Activated T-helper 1 cell treated with anti-CD3 and anti-CD28 coated beads, Interleukin-12 subunit alpha, Interleukin-12 subunit beta, Interleukin-2, Interleukin-4 antibody, amounts not matched to agents 30 ng/mL and 10 ng/mL and 1 ng/mL, durations not matched to agents 14 hours and 24 hours and 36 hours (primary cell): ENCODE results near the gene PER1. TPM values are rescaled to one million over a fixed set of nuclear protein-coding genes. Genes with fewer than 3 reads are reported as not detected.

Source experiments
- DNase-seq: peaks from one replicate; pipeline ENCODE4 v3.0.0; 2021; ENCODE audit warnings: low spot score
- H3K27ac Mint-ChIP-seq: one replicate; pipeline ENCODE4 v1.8.0; 2021; ENCODE audit warnings: mild to moderate bottlenecking, mixed read lengths
- H3K27me3 Mint-ChIP-seq: one replicate; pipeline ENCODE4 v1.8.0; 2022; ENCODE audit warnings: mild to moderate bottlenecking, moderate library complexity, mixed read lengths; ENCODE audit not compliant: insufficient read depth
- H3K36me3 Mint-ChIP-seq: one replicate; pipeline ENCODE4 v1.8.0; 2021; ENCODE audit warnings: low read depth, mixed read lengths
- H3K4me1 Mint-ChIP-seq: one replicate; pipeline ENCODE4 v1.8.0; 2021; ENCODE audit warnings: low read depth, mixed read lengths
- H3K4me3 Mint-ChIP-seq: one replicate; pipeline ENCODE4 v1.8.0; 2021; ENCODE audit warnings: mild to moderate bottlenecking, moderate library complexity, mixed read lengths
- H3K9me3 Mint-ChIP-seq: one replicate; pipeline ENCODE4 v1.8.0; 2021; ENCODE audit warnings: mixed read lengths
- intact Hi-C: fragments of 100-400 bp; cut with micrococcal nuclease; formaldehyde crosslinking; loops from one replicate; pipeline ENCODE4 v1.15.1; 2024
- total RNA-seq: library from RNA; stranded (reverse); gene quantifications from 2 replicates; pipeline ENCODE4 v1.2.3, GENCODE V29; 2022

Gene PER1
- total RNA-seq, 1 donor from 2014 or later = 36.9 TPM

DNA sequence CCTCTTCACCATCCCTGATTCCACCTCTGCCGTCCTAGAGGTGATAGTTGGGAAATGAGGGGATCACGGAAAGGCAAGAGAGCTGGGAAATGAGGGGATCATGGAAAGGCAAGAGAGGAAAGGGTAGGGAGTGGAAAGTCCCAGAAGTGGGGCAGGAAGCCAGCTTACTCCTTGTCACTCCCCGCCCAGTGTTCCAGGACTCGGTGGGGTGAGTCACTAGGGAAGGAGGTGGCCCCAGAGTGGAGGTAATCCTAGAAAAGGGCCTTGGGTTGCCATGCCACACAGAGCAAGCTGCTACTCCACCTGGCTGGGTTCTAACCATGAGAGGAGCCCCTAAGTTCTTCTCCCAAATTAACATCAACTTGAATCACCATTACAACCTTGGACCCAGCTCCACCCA lies 48.7 kb downstream of the PER1 start:
- Mint-ChIP-seq H3K27ac (no peak overlapping the region), H3K4me3 (no peak overlapping the region), H3K4me1 (no peaks in the 10 kb centered on the region), H3K27me3 (peaks cover 19% of the 10 kb centered on the region), H3K36me3 (no peaks in the 10 kb centered on the region), H3K9me3 (no peaks in the 10 kb centered on the region)
- intact Hi-C loops = no loop called here
- DNase-seq = no peak

DNA sequence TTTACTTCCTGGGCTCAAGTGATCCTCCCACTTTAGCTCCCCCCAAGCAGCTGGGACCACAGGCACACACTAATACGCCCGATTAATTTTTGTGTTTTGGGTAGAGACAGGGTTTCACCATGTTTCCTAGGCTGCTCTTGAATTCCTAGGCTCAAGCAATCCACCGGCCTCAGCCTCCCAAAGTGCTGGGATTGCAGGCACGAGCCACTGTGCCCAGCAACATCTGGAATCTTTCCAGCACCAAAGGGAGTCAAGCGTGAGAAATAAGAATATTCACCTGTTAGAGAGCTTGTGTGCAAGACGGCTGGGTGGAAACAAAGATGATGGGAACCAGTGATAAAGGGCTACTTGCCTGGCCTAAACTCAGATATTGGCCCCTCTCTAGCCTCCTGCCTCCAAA lies 50.5 kb downstream of the PER1 start:
- H3K4me1 Mint-ChIP-seq = no peaks in the 10 kb centered on the region
- H3K27ac Mint-ChIP-seq = no peak overlapping the region
- H3K9me3 Mint-ChIP-seq = no peaks in the 10 kb centered on the region
- intact Hi-C loops = no loop called here
- H3K27me3 Mint-ChIP-seq = peaks cover 16% of the 10 kb centered on the region
- no peak overlapping the region for H3K4me3 Mint-ChIP-seq
- no peaks in the 10 kb centered on the region for H3K36me3 Mint-ChIP-seq
- no peak for DNase-seq

DNA sequence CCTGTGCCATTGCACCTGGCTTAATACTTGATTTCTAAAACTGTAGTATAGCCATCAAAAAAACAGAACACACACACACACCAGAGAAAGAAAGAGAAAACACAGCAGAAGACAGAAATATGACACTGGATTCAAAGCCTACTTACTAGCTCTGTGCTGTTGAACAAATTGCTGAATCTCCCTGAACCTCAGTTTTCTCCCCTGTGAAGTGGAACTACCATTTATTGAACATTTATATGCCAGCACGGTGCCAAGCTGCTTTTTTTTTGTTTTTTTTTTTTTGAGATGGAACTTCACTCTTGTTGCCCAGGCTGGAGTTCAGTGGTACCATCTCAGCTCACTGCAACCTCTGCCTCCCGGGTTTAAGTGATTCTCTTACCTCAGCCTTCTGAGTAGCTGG lies 51.4 kb downstream of the PER1 start:
- H3K9me3 Mint-ChIP-seq = no peaks in the 10 kb centered on the region
- intact Hi-C loops = no loop called here
- H3K4me1 Mint-ChIP-seq = no peaks in the 10 kb centered on the region
- no peaks in the 10 kb centered on the region for H3K36me3 Mint-ChIP-seq
- peaks cover 10% of the 10 kb centered on the region for H3K27me3 Mint-ChIP-seq
- no peak overlapping the region for H3K27ac Mint-ChIP-seq
- no peak overlapping the region for H3K4me3 Mint-ChIP-seq
- DNase-seq = no peak

DNA sequence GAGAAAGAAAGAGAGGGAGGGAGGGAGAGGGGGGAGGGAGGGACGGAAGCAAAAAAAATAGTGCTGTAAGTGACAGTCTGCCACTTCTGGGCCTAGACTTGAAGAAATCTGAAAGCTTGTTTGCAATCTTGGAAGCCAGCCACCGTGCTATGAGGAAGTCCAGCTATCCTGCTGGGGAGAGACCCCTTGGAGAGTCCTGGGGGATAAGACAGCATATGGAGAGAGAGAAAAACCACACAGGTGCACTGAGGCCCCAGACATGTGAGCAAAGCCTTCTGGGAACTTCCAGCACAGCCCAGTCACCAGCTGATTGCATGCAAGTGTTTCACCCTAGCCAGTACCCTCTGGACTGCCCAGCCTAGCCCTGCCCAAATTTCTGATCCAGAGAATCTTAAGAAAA lies 52.1 kb downstream of the PER1 start:
- Mint-ChIP-seq H3K4me3 (no peak overlapping the region), H3K9me3 (no peaks in the 10 kb centered on the region), H3K27ac (no peak overlapping the region), H3K36me3 (no peaks in the 10 kb centered on the region), H3K27me3 (peaks cover 12% of the 10 kb centered on the region), H3K4me1 (peaks cover 1% of the 10 kb centered on the region)
- no peak for DNase-seq
- intact Hi-C loops = no loop called here

DNA sequence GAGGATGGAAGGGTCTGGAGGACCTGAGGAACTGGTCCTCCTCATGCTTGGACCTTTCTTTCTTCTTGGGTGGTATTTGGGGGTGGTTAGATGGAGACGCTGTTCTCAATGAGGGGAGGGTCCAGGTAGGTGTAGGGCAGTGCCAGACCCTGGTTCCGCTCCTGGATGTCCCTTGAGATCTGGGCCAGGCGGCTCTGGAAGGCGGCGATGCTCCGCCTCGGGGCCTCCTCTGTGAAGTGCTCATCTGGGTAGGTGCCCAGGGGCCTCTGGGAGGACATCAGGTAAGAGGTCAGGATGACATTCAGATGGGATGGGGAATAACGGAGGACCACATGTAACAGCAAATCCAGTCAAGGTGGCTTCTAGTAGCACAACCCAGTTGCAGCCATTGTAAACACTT lies 55.7 kb downstream of the PER1 start:
- H3K27ac Mint-ChIP-seq = no peak overlapping the region
- H3K4me3 Mint-ChIP-seq = no peak overlapping the region
- peaks cover 13% of the 10 kb centered on the region for H3K27me3 Mint-ChIP-seq
- no peak for DNase-seq
- no peaks in the 10 kb centered on the region for H3K9me3 Mint-ChIP-seq
- no peaks in the 10 kb centered on the region for H3K36me3 Mint-ChIP-seq
- intact Hi-C loops = no loop called here
- H3K4me1 Mint-ChIP-seq = peaks cover 14% of the 10 kb centered on the region

DNA sequence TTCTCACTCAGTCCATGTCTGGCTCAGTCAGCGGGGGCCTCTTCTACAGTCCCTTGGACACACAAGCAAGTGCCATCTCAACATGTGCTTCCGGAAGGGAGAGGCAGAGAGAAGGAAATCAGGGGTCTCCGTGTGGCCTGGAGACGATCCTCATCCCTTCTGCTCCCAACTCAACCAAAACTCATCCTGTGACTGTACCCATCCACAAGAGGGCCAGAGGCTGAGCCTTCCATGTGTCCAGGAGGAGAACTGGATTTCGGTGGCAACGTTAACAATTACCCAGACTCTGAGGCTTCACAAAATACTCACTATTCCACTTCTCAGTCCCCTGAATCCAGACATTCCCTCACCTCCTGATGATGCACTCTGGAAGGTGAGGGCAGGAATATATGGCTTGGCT lies 56.8 kb downstream of the PER1 start:
- H3K9me3 Mint-ChIP-seq = no peaks in the 10 kb centered on the region
- intact Hi-C loops = loop anchor here (2.0 kb wide), 1 partner anchor 63 kb away; no protein-coding TSS in a partner anchor
- peaks cover 14% of the 10 kb centered on the region for H3K4me1 Mint-ChIP-seq
- H3K36me3 Mint-ChIP-seq = no peaks in the 10 kb centered on the region
- DNase-seq = no peak
- no peak overlapping the region for H3K27ac Mint-ChIP-seq
- H3K4me3 Mint-ChIP-seq = no peak overlapping the region
- peaks cover 17% of the 10 kb centered on the region for H3K27me3 Mint-ChIP-seq

DNA sequence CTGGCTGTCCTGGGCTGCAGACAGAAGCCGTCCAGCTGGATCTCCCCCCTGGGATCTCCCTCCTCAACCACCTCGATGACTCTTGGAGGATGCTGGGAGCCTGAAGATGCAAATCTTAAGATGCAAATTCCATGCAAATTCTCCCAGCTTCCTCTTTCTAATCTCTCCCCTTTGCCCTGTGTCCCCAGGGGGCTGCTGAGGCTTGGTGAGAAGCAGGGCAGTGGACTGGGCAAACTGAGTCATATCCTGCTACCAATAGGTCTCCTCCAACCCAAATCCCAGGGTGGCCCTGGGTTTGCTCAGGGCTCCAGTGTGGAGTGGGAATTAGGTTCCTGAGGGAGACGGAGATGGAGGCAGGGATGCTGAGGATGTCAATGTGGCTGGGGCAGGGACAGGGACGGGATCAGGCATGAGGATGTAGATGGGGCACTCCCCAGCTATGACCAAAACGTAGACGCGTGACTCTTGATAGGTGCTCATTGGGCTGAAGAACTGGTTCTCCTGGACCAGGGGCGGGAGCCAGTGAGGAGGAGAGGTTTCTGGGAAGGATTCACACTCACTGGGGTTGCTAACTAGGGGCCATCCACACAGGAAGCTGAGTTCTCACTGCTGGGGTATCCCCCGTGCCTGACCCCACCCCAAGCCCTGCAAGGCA lies 61.0 kb downstream of the PER1 start:
- Mint-ChIP-seq H3K27ac (no peak overlapping the region), H3K4me3 (no peak overlapping the region), H3K27me3 (peaks cover 24% of the 10 kb centered on the region), H3K4me1 (peaks cover 14% of the 10 kb centered on the region), H3K36me3 (no peaks in the 10 kb centered on the region), H3K9me3 (no peaks in the 10 kb centered on the region)
- DNase-seq = no peak
- intact Hi-C loops = no loop called here

Other genes starting within 250 kb of the PER1 start
- gene RNF227, start 236.1 kb downstream of the PER1 start, total RNA-seq = 6.2 and 6.3 TPM in 2 replicates
- 9.9 and 10.8 TPM in 2 replicates for gene KCNAB3, start 222.5 kb downstream of the PER1 start, total RNA-seq
- gene TRAPPC1, start 220.5 kb downstream of the PER1 start, total RNA-seq = 153 and 162 TPM in 2 replicates
- 53.5 and 54.7 TPM in 2 replicates for gene CNTROB, start 220.2 kb downstream of the PER1 start, total RNA-seq
- not detected in 2 replicates for gene GUCY2D, start 149.8 kb downstream of the PER1 start, total RNA-seq
- not detected in 2 replicates for gene ALOX15B, start 113.3 kb downstream of the PER1 start, total RNA-seq
- 0.51 and 0.78 TPM in 2 replicates for gene ALOX12B, start 64.7 kb downstream of the PER1 start, total RNA-seq
- 0.10 TPM in 1 of 2 replicates, not detected in the other for gene ALOXE3, start 33.9 kb downstream of the PER1 start, total RNA-seq
- 0.88 and 1.8 TPM in 2 replicates for gene HES7, start 28.3 kb downstream of the PER1 start, total RNA-seq
- 54.7 and 55.9 TPM in 2 replicates for gene VAMP2, start 10.5 kb upstream of the PER1 start, total RNA-seq
- gene TMEM107, start 24.0 kb upstream of the PER1 start, total RNA-seq = 19.3 and 20.8 TPM in 2 replicates
- gene BORCS6, start 37.8 kb upstream of the PER1 start, total RNA-seq = 6.3 and 6.7 TPM in 2 replicates
- 82.2 and 88.7 TPM in 2 replicates for gene AURKB, start 58.2 kb upstream of the PER1 start, total RNA-seq
- 68.5 and 76.3 TPM in 2 replicates for gene CTC1, start 95.7 kb upstream of the PER1 start, total RNA-seq
- 189 and 204 TPM in 2 replicates for gene PFAS, start 96.9 kb upstream of the PER1 start, total RNA-seq
- 52.9 and 57.9 TPM in 2 replicates for gene RANGRF, start 136.3 kb upstream of the PER1 start, total RNA-seq
- gene SLC25A35, start 143.0 kb upstream of the PER1 start, total RNA-seq = 5.3 and 5.5 TPM in 2 replicates
- not detected in 2 replicates for gene ARHGEF15, start 157.8 kb upstream of the PER1 start, total RNA-seq
- gene ODF4, start 187.4 kb upstream of the PER1 start, total RNA-seq = not detected in 2 replicates
- gene RPL26, start 230.8 kb upstream of the PER1 start, total RNA-seq = 2,163 and 2,185 TPM in 2 replicates
- not detected in 2 replicates for gene RNF222, start 245.4 kb upstream of the PER1 start, total RNA-seq